ENCODE data around the gene CYP26C1. TPM values are rescaled to one million over a fixed set of nuclear protein-coding genes. Genes with fewer than 3 reads are reported as not detected.

CYP26C1 gene
- polyA plus RNA-seq, 3 donors from 2014 or later: 0.12 to 1.3 TPM; not detected in 1

DNA sequence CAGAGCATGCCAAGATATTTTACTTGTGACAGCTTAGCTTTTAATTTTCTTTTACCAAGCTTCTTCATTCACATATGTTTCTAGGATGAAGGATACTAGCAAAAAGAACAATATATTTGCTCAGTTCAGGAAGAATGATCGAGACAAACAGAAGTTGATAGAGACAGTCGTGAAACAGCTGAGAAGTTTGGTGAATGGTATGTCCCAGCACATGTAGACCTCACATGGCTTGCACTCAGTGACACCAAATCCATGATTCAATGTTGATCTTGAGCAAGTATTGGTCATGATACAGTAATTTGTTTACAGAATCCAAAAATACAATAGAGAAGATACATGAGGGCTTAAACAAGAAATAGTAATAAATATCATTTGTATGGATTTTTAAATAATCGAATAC is 2.5 kb upstream of the CYP26C1 start:
- Mint-ChIP-seq H3K9me3 (no peaks in the 10 kb centered on the region), H3K36me3 (peaks cover 21 to 33% (median 23%) of the 10 kb centered on the region in 3 donors), H3K4me1 (peaks cover 11 to 18% of the 10 kb centered on the region in 2 donors), H3K27ac (no peak overlapping the region), H3K27me3 (ENCODE audit: low read depth in 3 of 3) (peaks cover 3 to 13% (median 12%) of the 10 kb centered on the region in 3 donors), H3K4me3 (no peak overlapping the region)
- DNase-seq: no peak

- H3K36me3 Mint-ChIP-seq: peaks cover 23 to 26% (median 25%) of the 10 kb centered on the region in 3 donors
- H3K27me3 Mint-ChIP-seq (ENCODE audit: low read depth in 3 of 3): peaks cover 12 to 13% (median 13%) of the 10 kb centered on the region in 3 donors
- H3K4me3 Mint-ChIP-seq: peak overlapping the region in 2 of 5 donors; percentile 36 to 75
- H3K4me1 Mint-ChIP-seq: peaks cover 11 to 31% of the 10 kb centered on the region in 2 donors
- DNase-seq: no peak
- no peaks in the 10 kb centered on the region for H3K9me3 Mint-ChIP-seq
- no peak overlapping the region for H3K27ac Mint-ChIP-seq
Observed at GRCh38 chr10:93060887-93061593, 442 bp downstream of the CYP26C1 start.

DNA sequence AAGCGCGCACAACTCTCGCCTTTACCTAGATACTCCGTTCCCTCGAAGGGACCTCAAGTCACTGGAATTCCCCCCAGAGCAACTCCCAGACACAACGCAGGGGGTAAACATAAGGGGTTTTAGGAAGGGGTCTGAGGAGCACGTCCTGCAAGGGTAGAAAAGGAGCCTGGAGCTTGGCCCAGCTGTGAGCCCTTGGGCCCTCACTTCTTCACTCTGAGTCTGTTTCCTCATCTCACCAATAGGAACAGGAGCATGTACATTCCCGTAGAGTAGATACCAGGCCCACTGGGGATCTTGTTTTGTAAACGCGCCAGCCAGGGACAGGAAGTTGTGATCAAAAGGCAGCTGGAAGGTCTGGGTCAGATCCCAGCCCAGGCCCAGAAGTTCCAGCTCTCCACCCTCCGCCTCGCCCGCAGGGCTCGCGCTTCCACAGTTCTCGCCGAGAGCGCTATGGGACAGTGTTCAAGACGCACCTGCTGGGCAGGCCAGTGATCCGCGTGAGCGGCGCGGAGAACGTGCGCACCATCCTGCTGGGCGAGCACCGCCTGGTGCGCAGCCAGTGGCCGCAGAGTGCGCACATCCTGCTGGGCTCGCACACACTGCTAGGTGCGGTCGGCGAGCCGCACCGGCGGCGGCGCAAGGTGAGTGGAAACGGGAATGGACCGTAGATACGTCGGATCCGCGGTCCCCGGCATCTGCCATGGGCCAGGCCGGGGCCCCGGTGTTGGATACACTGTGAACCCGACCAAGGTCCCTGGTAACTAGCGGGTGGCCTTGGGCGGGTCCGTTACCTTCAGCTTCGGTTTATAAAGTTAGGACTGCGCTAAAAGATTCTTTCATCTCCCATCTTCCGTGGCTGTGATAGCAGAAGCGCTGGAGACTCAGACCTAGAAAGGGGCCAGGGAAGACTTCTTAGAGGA is 1.3 kb downstream of the CYP26C1 start:
- peaks cover 11 to 32% of the 10 kb centered on the region in 2 donors for H3K4me1 Mint-ChIP-seq
- H3K36me3 Mint-ChIP-seq: peaks cover 22 to 25% (median 25%) of the 10 kb centered on the region in 3 donors
- no peak for DNase-seq
- peaks cover 13 to 18% (median 17%) of the 10 kb centered on the region in 3 donors for H3K27me3 Mint-ChIP-seq (ENCODE audit: low read depth in 3 of 3)
- no peaks in the 10 kb centered on the region for H3K9me3 Mint-ChIP-seq
- no peak overlapping the region for H3K27ac Mint-ChIP-seq
- peak overlapping the region; percentile 8 to 75 (median 70) for H3K4me3 Mint-ChIP-seq

- Mint-ChIP-seq H3K27me3 (ENCODE audit: low read depth in 3 of 3) (peaks cover 16 to 22% (median 19%) of the 10 kb centered on the region in 3 donors), H3K27ac (no peak overlapping the region), H3K9me3 (peaks cover 0 to 2% (median 0%) of the 10 kb centered on the region in 6 donors), H3K4me3 (peak overlapping the region; percentile 8 to 75 (median 68)), H3K4me1 (peaks cover 14 to 35% of the 10 kb centered on the region in 2 donors), H3K36me3 (peaks cover 17 to 28% (median 22%) of the 10 kb centered on the region in 3 donors)
- DNase-seq: peak in 1 of 3 donors; percentile 12
Observed at GRCh38 chr10:93062514-93063143, 2.0 kb downstream of the CYP26C1 start.

GRCh38 chr10:93063144-93063976 is 2.8 kb downstream of the CYP26C1 start:
- Mint-ChIP-seq H3K4me3 (peak overlapping the region in 3 of 5 donors; percentile 26 to 66 (median 53)), H3K9me3 (peaks cover 0 to 2% (median 0%) of the 10 kb centered on the region in 6 donors), H3K36me3 (peaks cover 11 to 23% (median 17%) of the 10 kb centered on the region in 3 donors), H3K27me3 (ENCODE audit: low read depth in 3 of 3) (peaks cover 16 to 23% (median 21%) of the 10 kb centered on the region in 3 donors), H3K4me1 (peaks cover 16 to 36% of the 10 kb centered on the region in 2 donors), H3K27ac (no peak overlapping the region)
- no peak for DNase-seq

- peaks cover 16 to 36% of the 10 kb centered on the region in 2 donors for H3K4me1 Mint-ChIP-seq
- DNase-seq: no peak
- H3K9me3 Mint-ChIP-seq: peaks cover 0 to 2% (median 0%) of the 10 kb centered on the region in 6 donors
- peak overlapping the region in 3 of 5 donors; percentile 26 to 66 (median 53) for H3K4me3 Mint-ChIP-seq
- H3K27ac Mint-ChIP-seq: no peak overlapping the region
- H3K36me3 Mint-ChIP-seq: peaks cover 8 to 17% (median 10%) of the 10 kb centered on the region in 3 donors
- H3K27me3 Mint-ChIP-seq (ENCODE audit: low read depth in 3 of 3): peaks cover 19 to 26% (median 23%) of the 10 kb centered on the region in 3 donors
Observed at GRCh38 chr10:93063977-93064660, 3.5 kb downstream of the CYP26C1 start.

- DNase-seq: no peak
- H3K9me3 Mint-ChIP-seq: peaks cover 0 to 2% (median 0%) of the 10 kb centered on the region in 6 donors
- H3K27me3 Mint-ChIP-seq (ENCODE audit: low read depth in 3 of 3): peaks cover 18 to 22% (median 19%) of the 10 kb centered on the region in 3 donors
- H3K4me1 Mint-ChIP-seq: peaks cover 11 to 31% of the 10 kb centered on the region in 2 donors
- peak overlapping the region in 1 of 5 donors; percentile 46 for H3K4me3 Mint-ChIP-seq
- peaks cover 0 to 11% (median 1%) of the 10 kb centered on the region in 3 donors for H3K36me3 Mint-ChIP-seq
- H3K27ac Mint-ChIP-seq: no peak overlapping the region
Observed at GRCh38 chr10:93064874-93065660, 4.5 kb downstream of the CYP26C1 start.

DNA sequence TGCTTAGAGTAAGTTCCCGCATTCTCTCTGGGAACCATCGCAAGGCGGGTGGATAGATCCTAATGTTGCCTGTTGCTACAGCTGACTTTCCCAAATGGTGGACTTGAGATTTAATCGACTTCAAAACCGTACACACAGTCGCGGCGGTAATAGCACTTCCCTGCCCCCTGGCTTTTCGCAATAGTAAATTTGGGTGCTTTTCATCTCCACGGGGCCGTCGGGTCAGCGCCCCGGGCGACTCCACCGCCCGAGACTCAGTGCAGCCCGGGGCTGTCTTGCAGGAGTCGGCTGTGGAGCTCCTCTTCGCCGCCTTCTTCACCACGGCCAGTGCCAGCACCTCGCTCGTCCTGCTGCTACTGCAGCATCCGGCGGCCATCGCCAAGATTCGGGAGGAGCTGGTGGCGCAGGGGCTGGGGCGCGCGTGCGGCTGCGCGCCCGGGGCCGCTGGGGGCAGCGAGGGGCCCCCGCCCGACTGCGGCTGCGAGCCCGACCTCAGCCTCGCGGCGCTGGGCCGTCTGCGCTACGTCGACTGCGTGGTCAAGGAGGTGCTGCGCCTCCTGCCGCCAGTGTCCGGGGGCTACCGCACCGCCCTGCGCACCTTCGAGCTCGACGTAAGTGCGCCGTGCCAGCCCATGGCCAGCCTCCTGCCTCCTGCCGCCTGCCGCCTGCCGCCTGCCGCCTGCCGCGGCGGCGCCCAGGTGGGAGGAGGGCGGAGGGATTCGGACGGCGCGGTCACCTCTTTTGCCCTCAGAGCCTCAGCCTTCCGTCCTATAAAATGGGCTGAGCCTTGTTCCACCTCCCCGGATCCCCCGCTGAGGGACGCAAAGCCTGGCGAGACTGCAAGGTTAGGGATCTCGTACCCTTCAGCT is 5.3 kb downstream of the CYP26C1 start:
- Mint-ChIP-seq H3K4me1 (peaks cover 10 to 31% of the 10 kb centered on the region in 2 donors), H3K36me3 (peaks cover 0 to 13% (median 0%) of the 10 kb centered on the region in 3 donors), H3K4me3 (peak overlapping the region in 2 of 5 donors; percentile 40 to 46), H3K27me3 (ENCODE audit: low read depth in 3 of 3) (peaks cover 19 to 23% (median 23%) of the 10 kb centered on the region in 3 donors), H3K27ac (no peak overlapping the region), H3K9me3 (peaks cover 0 to 2% (median 0%) of the 10 kb centered on the region in 6 donors)
- no peak for DNase-seq

- DNase-seq: no peak
- Mint-ChIP-seq H3K36me3 (peaks cover 0 to 15% (median 0%) of the 10 kb centered on the region in 3 donors), H3K4me3 (peak overlapping the region in 1 of 5 donors; percentile 13), H3K9me3 (peaks cover 0 to 2% (median 0%) of the 10 kb centered on the region in 6 donors), H3K27me3 (ENCODE audit: low read depth in 3 of 3) (peaks cover 23% of the 10 kb centered on the region in 3 donors), H3K4me1 (peaks cover 10 to 31% of the 10 kb centered on the region in 2 donors), H3K27ac (no peak overlapping the region)
Observed at GRCh38 chr10:93066544-93066913, 5.9 kb downstream of the CYP26C1 start.

DNA sequence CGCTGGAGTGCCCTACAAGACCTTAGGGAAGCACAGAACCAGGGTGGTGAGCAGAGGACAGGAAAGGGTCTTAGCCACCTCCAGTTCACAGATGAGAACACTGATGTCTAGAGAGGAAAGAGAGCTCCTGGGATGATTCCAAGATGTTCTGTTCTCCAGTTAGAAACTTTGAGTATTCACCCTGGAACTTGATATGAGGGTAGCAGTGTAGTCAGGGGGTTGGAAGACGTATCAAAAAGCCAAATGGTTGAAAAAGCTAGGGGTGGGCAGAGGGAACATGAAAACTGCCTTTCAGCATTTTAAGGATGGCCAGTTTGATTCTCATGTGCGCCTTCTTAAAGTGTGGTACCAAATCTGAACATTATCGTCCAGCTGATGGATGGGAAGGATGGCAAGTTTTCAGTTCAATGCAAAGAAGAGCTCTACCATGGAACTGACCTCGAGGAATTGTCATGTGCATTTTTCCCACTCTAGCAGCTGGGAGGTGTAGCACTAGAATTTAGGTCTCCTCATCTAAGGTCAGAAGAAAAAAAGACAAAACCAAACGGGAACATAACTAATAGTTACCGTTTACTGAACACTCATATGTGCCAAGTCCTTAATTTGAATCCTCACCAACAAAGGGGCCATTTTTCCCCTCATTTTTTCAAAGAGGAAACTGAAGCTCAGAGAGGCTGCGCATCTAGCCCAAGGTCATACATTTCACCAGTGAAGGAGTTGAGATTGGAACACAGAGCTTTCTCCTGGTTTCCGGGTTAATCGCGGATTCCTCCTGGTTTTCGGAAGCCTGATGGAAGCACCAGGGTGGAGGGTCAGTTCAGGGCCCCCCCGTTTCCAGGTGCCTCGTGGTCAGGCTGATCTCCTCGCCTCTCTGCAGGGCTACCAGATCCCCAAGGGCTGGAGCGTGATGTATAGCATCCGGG is 7.1 kb downstream of the CYP26C1 start:
- no peak for DNase-seq
- Mint-ChIP-seq H3K27me3 (ENCODE audit: low read depth in 3 of 3) (peaks cover 19 to 23% (median 23%) of the 10 kb centered on the region in 3 donors), H3K36me3 (peaks cover 0 to 15% (median 0%) of the 10 kb centered on the region in 3 donors), H3K4me1 (peaks cover 5 to 23% of the 10 kb centered on the region in 2 donors), H3K27ac (no peak overlapping the region), H3K4me3 (no peak overlapping the region), H3K9me3 (peaks cover 0 to 2% (median 0%) of the 10 kb centered on the region in 6 donors)

Data from immature natural killer cell (primary cell).